Activated T-cell treated with anti-CD3 and anti-CD28 coated beads, Interleukin-2, amount 50 U/mL, for 72 hours (primary cell): ENCODE results near the gene NGB. TPM values are rescaled to one million over a fixed set of nuclear protein-coding genes. Genes with fewer than 3 reads are reported as not detected.

Experiments
- ATAC-seq, 2 donors: fragments of 150-1000 bp; cut with Tn5 transposase; replicated peaks in 1 of 2; 2 replicates each; pipeline ENCODE4 v1.10.0; 2021; ENCODE audit warnings: moderate library complexity in 2 of 2, mild to moderate bottlenecking in 1 of 2
- DNase-seq, 2 donors: peaks; one replicate each; pipeline ENCODE4 v3.0.0; 2021 to 2022; ENCODE audit warnings: mixed read lengths in 1 of 2
- H3K27ac Mint-ChIP-seq: one replicate; pipeline ENCODE4 v1.8.0; 2022; ENCODE audit warnings: mild to moderate bottlenecking, moderate library complexity, mixed read lengths
- H3K27me3 Mint-ChIP-seq: one replicate; pipeline ENCODE4 v1.8.0; 2022; ENCODE audit warnings: low read depth, mixed read lengths
- H3K36me3 Mint-ChIP-seq, 2 donors: one replicate each; pipeline ENCODE4 v1.8.0; 2022; ENCODE audit warnings: mixed read lengths in 2 of 2, mild to moderate bottlenecking in 1 of 2; ENCODE audit not compliant: insufficient read depth in 2 of 2
- H3K4me1 Mint-ChIP-seq: one replicate; pipeline ENCODE4 v1.8.0; 2022; ENCODE audit warnings: low read depth, mixed read lengths
- H3K4me3 Mint-ChIP-seq, 2 donors: one replicate each; pipeline ENCODE4 v1.8.0; 2022; ENCODE audit warnings: mild to moderate bottlenecking in 2 of 2, mixed read lengths in 2 of 2, moderate library complexity in 2 of 2
- H3K9me3 Mint-ChIP-seq, 2 donors: one replicate each; pipeline ENCODE4 v1.8.0; 2022; ENCODE audit warnings: mixed read lengths in 2 of 2
- total RNA-seq, 2 donors: library from RNA; stranded (reverse); gene quantifications; one replicate each; pipeline ENCODE4 v1.2.3, GENCODE V29; 2022

Gene NGB
- total RNA-seq, 2 donors from 2014 or later: not detected

DNA sequence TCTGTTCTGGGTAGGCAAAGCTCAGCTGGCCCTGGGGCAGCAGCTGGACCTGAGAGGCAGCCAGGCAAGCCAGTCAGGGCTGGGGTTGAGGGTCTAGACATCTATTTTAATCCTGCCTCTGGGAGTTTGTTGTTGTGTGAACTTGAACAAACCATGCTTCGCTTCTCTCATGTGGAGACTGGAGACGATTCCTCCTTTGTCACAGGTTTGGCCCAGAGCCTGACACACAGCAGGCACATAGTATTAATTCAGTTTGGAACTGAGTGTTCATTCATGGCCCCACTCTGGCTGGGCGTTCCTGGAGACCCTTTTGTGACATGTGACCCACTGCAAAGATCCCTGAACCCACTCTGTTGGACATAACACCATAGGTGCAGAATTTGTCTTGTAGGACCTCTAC lies 39.3 kb downstream of the NGB start:
- DNase-seq (no peak), ATAC-seq (no peak)
- no peaks in the 10 kb centered on the region for H3K27me3 Mint-ChIP-seq
- no peaks in the 10 kb centered on the region for H3K9me3 Mint-ChIP-seq
- no peak overlapping the region for H3K27ac Mint-ChIP-seq
- no peaks in the 10 kb centered on the region for H3K36me3 Mint-ChIP-seq
- no peak overlapping the region for H3K4me3 Mint-ChIP-seq
- H3K4me1 Mint-ChIP-seq: no peaks in the 10 kb centered on the region

DNA sequence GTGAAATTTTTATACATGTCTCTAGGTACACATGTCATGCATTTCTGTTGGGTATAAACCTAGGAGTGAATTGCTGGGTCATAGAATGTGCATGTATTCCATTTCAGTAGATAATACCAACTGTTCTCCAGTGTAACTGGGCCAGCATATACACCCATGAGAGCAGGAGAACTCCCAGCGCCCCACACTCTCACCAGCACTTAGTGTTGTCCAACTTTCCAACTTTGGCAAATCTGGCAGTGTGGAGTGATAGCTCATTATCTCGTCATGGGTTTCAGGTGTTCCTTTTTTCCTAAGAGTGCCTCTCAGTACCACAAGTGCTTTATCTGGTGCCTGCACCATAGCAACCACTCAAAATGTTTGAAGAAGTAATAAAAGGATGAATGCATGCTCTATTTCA lies 40.1 kb downstream of the NGB start:
- Mint-ChIP-seq H3K4me1 (no peaks in the 10 kb centered on the region), H3K27me3 (no peaks in the 10 kb centered on the region), H3K36me3 (no peaks in the 10 kb centered on the region), H3K27ac (no peak overlapping the region), H3K4me3 (no peak overlapping the region), H3K9me3 (no peaks in the 10 kb centered on the region)
- ATAC-seq (no peak), DNase-seq (no peak)

DNA sequence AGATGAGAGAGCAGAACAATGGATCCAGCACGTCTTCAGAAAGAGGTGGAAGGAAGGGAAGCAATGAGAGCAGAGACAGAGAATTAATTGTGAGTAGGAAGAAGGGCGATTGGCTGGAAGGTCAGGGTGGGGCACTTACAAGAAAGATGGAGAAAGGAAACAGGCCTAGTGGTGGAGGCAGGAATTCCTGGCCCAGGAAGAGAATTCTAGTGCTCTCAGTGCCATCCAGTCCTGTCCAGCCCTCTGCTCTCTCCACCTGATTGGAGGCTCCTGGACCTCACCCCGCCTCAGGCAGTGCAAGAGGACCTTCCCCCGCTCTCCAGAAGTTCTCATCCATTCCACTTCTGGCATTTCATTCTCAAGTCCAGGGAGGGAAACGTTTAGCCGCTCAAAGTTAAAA lies 43.0 kb downstream of the NGB start:
- DNase-seq (no peak), ATAC-seq (no peak)
- Mint-ChIP-seq H3K4me1 (no peaks in the 10 kb centered on the region), H3K36me3 (no peaks in the 10 kb centered on the region), H3K9me3 (no peaks in the 10 kb centered on the region), H3K27me3 (no peaks in the 10 kb centered on the region), H3K4me3 (no peak overlapping the region), H3K27ac (no peak overlapping the region)

DNA sequence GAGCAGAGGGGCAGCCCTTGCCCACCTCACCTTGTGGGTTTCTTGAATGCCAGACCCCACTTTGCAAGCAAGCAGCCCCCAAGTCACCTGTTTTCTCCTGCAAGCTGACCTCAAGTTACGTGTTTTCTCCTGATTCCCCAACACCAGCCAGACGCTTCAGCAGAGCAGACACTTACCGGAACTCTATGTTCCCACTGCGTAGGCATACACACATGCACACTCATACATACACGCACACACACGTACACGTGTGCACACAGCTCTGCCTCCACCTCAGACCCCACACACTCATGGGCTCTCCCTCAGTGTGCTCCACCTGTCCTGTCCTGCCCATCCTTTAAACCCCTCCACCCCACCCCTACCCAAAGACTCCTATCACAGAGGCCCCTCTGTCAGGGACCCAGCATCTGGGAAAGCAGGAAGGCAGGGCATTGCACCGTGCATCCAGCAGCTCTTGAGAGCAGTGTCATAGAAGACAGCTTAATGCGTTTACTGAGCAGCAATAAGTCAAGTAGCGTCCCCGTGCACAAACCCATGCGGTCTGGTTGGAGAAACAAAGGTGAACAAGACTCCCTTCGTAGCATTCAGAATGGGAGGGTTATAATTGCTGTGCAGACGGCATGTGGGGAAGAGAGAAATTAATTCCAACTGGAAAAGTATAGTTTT lies 45.0 kb downstream of the NGB start:
- H3K36me3 Mint-ChIP-seq: no peaks in the 10 kb centered on the region
- H3K27me3 Mint-ChIP-seq: peaks cover 8% of the 10 kb centered on the region
- ATAC-seq (no peak), DNase-seq (no peak)
- no peak overlapping the region for H3K27ac Mint-ChIP-seq
- peaks cover 1 to 2% of the 10 kb centered on the region in 2 donors for H3K9me3 Mint-ChIP-seq
- peaks cover 5% of the 10 kb centered on the region for H3K4me1 Mint-ChIP-seq
- H3K4me3 Mint-ChIP-seq: no peak overlapping the region

DNA sequence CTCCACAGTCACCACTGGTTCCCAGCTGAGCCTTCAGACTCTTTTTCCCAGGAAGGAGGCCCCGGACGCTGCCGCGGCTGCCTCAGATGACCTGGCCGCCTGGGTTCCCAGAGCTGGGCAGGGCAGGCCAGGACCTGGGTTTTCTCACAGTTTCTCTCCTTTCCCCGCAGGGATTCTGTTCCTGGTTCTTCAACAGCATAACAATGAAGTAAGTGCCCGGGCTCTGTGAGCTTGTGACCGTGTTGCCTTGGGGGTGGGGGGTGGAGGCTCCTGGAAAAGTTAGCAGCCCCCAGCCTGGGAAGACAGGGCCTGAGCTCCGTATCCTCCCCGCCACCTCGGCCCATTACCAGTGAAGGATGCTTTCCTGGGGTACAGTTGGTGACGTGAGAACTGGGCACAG lies 45.8 kb downstream of the NGB start:
- no peaks in the 10 kb centered on the region for H3K36me3 Mint-ChIP-seq
- no peak overlapping the region for H3K27ac Mint-ChIP-seq
- no peak for ATAC-seq
- no peak overlapping the region for H3K4me3 Mint-ChIP-seq
- H3K27me3 Mint-ChIP-seq: peaks cover 8% of the 10 kb centered on the region
- peaks cover 1 to 2% of the 10 kb centered on the region in 2 donors for H3K9me3 Mint-ChIP-seq
- H3K4me1 Mint-ChIP-seq: peaks cover 5% of the 10 kb centered on the region
- no peak for DNase-seq

DNA sequence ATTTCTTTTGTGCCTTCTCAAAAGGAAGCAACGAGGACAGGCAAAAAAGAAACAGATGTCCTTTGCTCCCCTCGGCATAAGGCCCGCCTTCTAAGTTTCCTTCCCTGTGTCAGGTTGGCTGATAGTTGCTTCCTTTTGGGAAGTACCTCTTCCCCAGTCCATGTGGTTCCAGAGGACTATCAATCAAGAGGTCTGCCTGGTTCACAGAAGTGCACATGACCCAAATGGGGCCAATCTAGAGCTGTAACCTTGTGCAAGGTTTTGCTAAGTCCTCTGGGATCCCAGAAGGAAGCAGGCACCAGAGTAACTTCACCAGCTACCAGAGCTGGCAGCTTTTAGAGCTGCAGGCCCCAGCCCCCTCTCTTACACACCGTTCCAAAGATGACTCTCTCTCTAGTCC lies 46.8 kb downstream of the NGB start:
- no peak for DNase-seq
- H3K9me3 Mint-ChIP-seq: peaks cover 1 to 2% of the 10 kb centered on the region in 2 donors
- H3K36me3 Mint-ChIP-seq: no peaks in the 10 kb centered on the region
- no peak overlapping the region for H3K27ac Mint-ChIP-seq
- H3K4me1 Mint-ChIP-seq: peaks cover 5% of the 10 kb centered on the region
- ATAC-seq: no peak
- peaks cover 8% of the 10 kb centered on the region for H3K27me3 Mint-ChIP-seq
- no peak overlapping the region for H3K4me3 Mint-ChIP-seq

DNA sequence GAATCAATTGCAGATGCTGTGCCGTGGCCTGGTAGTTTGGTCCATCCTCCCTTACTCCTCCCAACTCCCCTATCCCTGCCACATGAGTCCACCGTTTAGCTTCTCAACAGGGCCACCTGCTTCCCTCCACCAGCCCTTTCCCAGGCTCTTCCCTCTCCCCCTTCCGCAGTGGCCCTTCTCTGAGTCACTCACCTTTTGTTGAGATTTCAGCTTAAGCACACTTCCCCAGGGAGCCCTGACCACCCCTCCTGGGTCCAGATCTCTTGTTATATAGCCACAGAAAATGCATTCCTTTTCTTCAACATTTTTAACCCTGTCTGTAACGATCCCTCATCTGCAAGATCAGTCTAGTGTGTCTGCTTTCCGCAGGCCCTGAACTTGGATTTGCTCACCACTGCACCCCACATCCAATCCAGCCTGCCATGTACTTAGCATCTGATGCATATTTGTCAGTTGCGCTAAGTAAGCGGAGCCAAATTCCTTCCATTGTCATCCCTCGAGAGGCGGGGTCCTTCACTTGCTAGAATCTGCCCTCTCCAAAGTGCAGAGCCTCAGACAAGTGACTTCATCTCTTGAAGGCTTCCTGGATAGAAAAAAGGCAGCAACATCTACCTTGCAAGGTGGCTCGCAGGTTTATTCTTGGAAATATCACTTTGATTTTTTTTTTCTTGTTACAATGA lies 48.3 kb downstream of the NGB start:
- Mint-ChIP-seq H3K27ac (no peak overlapping the region), H3K4me3 (no peak overlapping the region), H3K4me1 (peaks cover 5% of the 10 kb centered on the region), H3K9me3 (peaks cover 1 to 2% of the 10 kb centered on the region in 2 donors), H3K36me3 (no peaks in the 10 kb centered on the region), H3K27me3 (peaks cover 8% of the 10 kb centered on the region)
- no peak for ATAC-seq
- DNase-seq: no peak

DNA sequence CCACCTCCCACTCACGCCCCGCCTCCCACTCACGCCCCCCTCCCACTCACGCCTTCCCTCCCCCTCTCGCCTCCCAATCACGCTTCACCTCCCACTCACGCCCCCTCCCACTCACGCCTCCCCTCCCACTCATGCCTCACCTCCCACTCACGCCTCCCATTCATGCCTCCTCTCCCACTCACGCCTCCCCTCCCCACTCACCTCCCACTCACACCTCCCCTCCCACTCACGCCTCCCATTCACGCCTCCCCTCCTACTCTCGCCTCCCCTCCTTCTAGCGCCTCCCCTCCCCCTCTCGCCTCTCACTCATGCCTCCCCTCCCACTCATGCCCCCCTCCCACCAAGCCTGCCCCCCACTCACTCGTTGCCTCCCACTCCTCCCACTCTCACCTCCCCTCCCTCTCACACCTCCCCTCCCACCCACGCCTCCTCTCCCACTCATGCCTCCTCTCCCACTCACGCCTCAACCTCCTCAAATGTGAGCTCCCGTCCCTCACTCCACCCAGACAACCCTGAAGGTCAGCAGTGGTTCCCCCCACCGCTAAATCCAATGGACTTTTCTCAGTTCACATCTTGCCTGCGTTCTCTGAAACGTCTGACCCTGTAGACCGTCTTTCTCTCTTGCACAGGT lies 49.6 kb downstream of the NGB start:
- DNase-seq (no peak), ATAC-seq (no peak)
- Mint-ChIP-seq H3K9me3 (peaks cover 1 to 2% of the 10 kb centered on the region in 2 donors), H3K4me1 (peaks cover 5% of the 10 kb centered on the region), H3K27me3 (peaks cover 12% of the 10 kb centered on the region), H3K4me3 (no peak overlapping the region), H3K27ac (no peak overlapping the region), H3K36me3 (no peaks in the 10 kb centered on the region)

DNA sequence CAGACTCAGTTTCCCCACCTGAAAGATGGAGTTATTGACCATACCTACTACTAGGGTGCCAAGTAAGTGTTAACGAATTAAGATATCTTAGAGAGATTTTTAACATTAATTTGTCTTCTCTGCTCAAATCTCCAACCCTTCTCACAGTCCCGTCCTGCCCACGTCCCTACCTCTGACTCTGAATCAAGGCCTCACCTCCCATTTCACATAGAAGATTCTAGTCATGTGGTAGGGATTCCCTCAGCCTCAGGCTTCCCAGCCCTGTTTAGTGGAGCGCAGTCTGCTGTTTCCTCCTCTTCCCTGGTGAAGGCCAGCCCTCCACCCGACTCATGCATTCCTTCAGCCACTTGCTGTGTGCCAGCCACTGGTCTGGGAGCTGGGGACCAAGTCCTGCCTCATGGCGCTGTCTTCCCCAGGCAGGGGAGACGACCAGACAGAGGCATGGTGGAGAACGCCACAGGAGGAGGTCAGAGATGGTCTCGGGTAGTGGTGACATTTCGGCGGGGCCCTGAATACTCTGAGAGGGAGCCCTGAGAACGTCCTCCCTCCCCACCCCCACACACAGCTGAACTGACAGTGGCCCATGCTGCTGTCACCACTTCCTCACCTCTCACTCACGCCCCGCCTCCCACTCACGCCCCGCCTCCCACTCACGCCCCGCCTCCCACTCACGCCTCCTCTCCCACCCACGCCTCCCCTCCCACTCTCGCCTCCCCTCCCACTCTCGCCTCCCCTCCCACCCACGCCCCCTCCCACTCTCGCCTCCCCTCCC lies 50.6 kb downstream of the NGB start:
- Mint-ChIP-seq H3K27me3 (peaks cover 20% of the 10 kb centered on the region), H3K9me3 (peaks cover 1 to 2% of the 10 kb centered on the region in 2 donors), H3K4me3 (no peak overlapping the region), H3K27ac (no peak overlapping the region), H3K36me3 (no peaks in the 10 kb centered on the region), H3K4me1 (peaks cover 5% of the 10 kb centered on the region)
- DNase-seq (no peak), ATAC-seq (no peak)

DNA sequence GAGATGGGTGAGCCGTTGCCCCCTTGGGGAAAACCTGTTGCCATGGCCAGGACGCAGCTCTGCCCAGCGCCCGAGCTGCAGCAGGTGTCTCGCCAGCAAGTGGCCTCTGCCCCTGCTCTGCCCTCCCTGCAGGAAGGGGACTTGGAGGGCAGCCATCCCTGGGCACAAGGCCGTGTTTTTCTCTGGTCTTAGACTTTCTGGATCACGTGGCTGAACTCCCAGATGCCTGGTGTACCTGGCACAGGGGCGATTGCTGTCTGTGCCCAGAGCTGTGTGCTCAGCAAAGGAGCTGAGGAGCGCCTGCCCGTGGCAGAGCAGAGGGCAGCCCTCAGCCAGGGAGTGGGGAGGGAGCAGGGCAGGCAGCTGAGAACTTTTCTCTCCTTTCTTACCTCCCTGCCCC lies 51.4 kb downstream of the NGB start:
- peaks cover 28% of the 10 kb centered on the region for H3K27me3 Mint-ChIP-seq
- peaks cover 5% of the 10 kb centered on the region for H3K4me1 Mint-ChIP-seq
- DNase-seq: no peak
- H3K9me3 Mint-ChIP-seq: peaks cover 1 to 2% of the 10 kb centered on the region in 2 donors
- no peaks in the 10 kb centered on the region for H3K36me3 Mint-ChIP-seq
- H3K4me3 Mint-ChIP-seq: no peak overlapping the region
- H3K27ac Mint-ChIP-seq: no peak overlapping the region
- no peak for ATAC-seq

DNA sequence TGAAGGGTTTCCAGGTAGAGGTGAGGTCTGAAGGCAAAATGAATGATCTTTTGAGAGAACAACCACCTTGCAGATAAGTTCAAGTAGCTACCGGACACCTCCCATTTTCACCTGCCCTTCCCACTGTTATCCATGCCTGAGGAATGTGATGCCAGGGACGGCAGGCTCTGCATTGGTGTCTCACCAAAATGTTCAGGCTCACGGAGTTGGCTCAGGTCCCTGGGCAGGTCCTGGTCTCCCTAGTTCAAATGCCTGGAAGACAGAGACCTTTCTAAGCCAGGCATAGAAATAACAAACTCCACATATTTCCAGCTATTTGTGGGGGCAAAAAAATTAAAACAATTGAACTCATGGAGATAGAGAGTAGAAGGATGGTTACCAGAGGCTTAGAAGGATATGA lies 53.5 kb downstream of the NGB start:
- Mint-ChIP-seq H3K27me3 (peaks cover 38% of the 10 kb centered on the region), H3K36me3 (no peaks in the 10 kb centered on the region), H3K4me3 (no peak overlapping the region), H3K9me3 (peaks cover 1 to 2% of the 10 kb centered on the region in 2 donors), H3K27ac (no peak overlapping the region), H3K4me1 (peaks cover 5% of the 10 kb centered on the region)
- ATAC-seq (no peak), DNase-seq (no peak)
